ENCODE measurements around the gene SLC8A2. TPM values are rescaled to one million over a fixed set of nuclear protein-coding genes. Genes with fewer than 3 reads are reported as not detected.

The SLC8A2 gene
- total and polyA plus RNA-seq, 2 of the 4 experiments (the other 2 are of a cell fraction), result 0.05 TPM; not detected in 1

DNA sequence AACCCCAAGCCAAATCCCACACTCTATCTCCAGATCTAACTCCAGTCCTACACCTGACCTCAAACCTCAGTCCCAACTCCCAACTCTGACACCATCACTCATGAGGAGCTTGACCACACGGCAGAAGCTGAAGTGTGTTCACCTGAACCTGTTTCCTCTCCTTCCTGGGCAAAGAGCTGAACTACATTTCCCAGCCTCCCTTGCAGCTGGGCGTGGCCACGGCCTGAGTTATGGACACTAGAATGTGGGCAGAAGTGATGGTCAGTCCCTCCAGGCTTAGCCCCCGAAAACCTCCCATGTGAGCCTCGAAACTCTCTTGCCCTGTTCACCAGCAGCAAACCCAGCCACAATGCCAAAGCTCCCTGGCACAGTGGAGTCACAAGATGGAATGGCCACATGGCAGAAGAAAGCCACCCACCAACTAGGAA, 32.9 kb downstream of the SLC8A2 start:
- no peaks in the 10 kb centered on the region; the same call in 1 of the 2 replicates for H3K9me1 ChIP-seq (ENCODE audit: insufficient read depth, low read length)
- H3K27me3 ChIP-seq (ENCODE audit: control insufficient read depth, insufficient read depth, low read length), result peaks cover 31% of the 10 kb centered on the region
- H3K56ac ChIP-seq (ENCODE audit: extremely low read depth, insufficient read depth, low read length), result no peak overlapping the region
- ChIA-PET CTCF (interaction anchor here (1.0 kb wide), 1 partner anchor 45 kb away, joined by 4 read pairs; the partner anchor contains the start of gene KPTN), POLR2A (ENCODE audit: unreplicated experiment) (no interaction called here)
- in situ Hi-C loops (cut with MboI; ENCODE audit: low sequenced_read_pairs), result loop anchor here (5.0 to 10.0 kb wide), 2 partner anchors 268 to 346 kb away; no protein-coding TSS in a partner anchor
- H3K4me3 ChIP-seq (ENCODE audit: insufficient read depth, low read depth, low read length), result no peak overlapping the region
- ATAC-seq (ENCODE audit: low read depth), result no peak
- no peak for TF ChIP-seq RAD21 (IDR thresholded peaks at IDR 0.05; ENCODE audit: low read length)
- no peak for TF ChIP-seq RFX5 (IDR thresholded peaks at IDR 0.05; ENCODE audit: low read depth, low read length)
- TF ChIP-seq CHD1 (IDR thresholded peaks at IDR 0.05; ENCODE audit: low read depth, low read length), result no peak
- TF ChIP-seq SMC3 (IDR thresholded peaks at IDR 0.05; ENCODE audit: low read depth, low read length), result no peak
- no peak for TF ChIP-seq NFE2L2 (IDR thresholded peaks at IDR 0.05; ENCODE audit: low read depth, low read length)
- TF ChIP-seq, protein P1, sequence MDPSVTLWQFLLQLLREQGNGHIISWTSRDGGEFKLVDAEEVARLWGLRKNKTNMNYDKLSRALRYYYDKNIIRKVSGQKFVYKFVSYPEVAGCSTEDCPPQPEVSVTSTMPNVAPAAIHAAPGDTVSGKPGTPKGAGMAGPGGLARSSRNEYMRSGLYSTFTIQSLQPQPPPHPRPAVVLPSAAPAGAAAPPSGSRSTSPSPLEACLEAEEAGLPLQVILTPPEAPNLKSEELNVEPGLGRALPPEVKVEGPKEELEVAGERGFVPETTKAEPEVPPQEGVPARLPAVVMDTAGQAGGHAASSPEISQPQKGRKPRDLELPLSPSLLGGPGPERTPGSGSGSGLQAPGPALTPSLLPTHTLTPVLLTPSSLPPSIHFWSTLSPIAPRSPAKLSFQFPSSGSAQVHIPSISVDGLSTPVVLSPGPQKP (IDR thresholded peaks at IDR 0.05; ENCODE audit: borderline replicate concordance, low read depth, low read length), result no peak
- TF ChIP-seq RCOR1 (IDR thresholded peaks at IDR 0.05; ENCODE audit: insufficient replicate concordance, low read length), result no peak
- TF ChIP-seq, protein P2, sequence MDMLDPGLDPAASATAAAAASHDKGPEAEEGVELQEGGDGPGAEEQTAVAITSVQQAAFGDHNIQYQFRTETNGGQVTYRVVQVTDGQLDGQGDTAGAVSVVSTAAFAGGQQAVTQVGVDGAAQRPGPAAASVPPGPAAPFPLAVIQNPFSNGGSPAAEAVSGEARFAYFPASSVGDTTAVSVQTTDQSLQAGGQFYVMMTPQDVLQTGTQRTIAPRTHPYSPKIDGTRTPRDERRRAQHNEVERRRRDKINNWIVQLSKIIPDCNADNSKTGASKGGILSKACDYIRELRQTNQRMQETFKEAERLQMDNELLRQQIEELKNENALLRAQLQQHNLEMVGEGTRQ (IDR thresholded peaks at IDR 0.05; ENCODE audit: low read depth, low read length), result no peak
- WGBS, 2 experiments (ENCODE audit: extremely low coverage in 2 of 2, insufficient read length in 1 of 2), result 33% methylated on average over 1 of the region's 5 CpGs; no CpG with 5 or more reads in 1 of the 2 experiments
- no peak overlapping the region for H2AFZ ChIP-seq (replicated peaks; ENCODE audit: low read length, poor library complexity)
- no peak overlapping the region for H2BK15ac ChIP-seq (ENCODE audit: low read depth, low read length)
- no peak overlapping the region for H3K9ac ChIP-seq (ENCODE audit: low read depth, low read length)
- H4K5ac ChIP-seq (ENCODE audit: low read depth, low read length), result no peak overlapping the region
- no peak overlapping the region for H4K8ac ChIP-seq (ENCODE audit: low read depth in 2 of 2, low read length in 2 of 2)
- H3K9me3 ChIP-seq (ENCODE audit: control insufficient read depth, insufficient read depth, low read length), result no peaks in the 10 kb centered on the region
- peaks cover 4% of the 10 kb centered on the region; the same call in 1 of the 2 replicates for H4K20me1 ChIP-seq (ENCODE audit: insufficient read depth, low read length)
- no TSS peak for BruUV-seq (replicated peaks)
- no peak overlapping the region for H2BK120ac ChIP-seq (ENCODE audit: low read depth, low read length)
- H4K91ac ChIP-seq (ENCODE audit: insufficient read depth, low read depth, low read length), result no peak overlapping the region
- no peak overlapping the region for H3K18ac ChIP-seq (ENCODE audit: low read depth, low read length)
- no peaks in the 10 kb centered on the region for H3K36me3 ChIP-seq (ENCODE audit: control insufficient read depth, insufficient read depth, low read length)
- H3K4me2 ChIP-seq (ENCODE audit: low read depth, low read length), result no peak overlapping the region
- no peak overlapping the region for H2BK20ac ChIP-seq (ENCODE audit: low read depth, low read length)
- no peak overlapping the region for H3K4ac ChIP-seq (ENCODE audit: low read depth, low read length)
- no peak for DNase-seq
- intact Hi-C loops (cut with micrococcal nuclease), result loop anchor here (5.0 kb wide), 2 partner anchors 43 to 173 kb away; partner anchors contain the start of gene KPTN
- H3K14ac ChIP-seq (replicated peaks; ENCODE audit: low read depth, low read length), result no peak overlapping the region
- H3K4me1 ChIP-seq (ENCODE audit: control insufficient read depth, insufficient read depth, low read length), result no peaks in the 10 kb centered on the region
- H2AK9ac ChIP-seq (replicated peaks; ENCODE audit: low read depth, low read length, poor library complexity), result no peak overlapping the region
- no peak overlapping the region for H3K27ac ChIP-seq (ENCODE audit: insufficient read depth, low read length)
- H2AK5ac ChIP-seq (ENCODE audit: low read depth, low read length), result no peak overlapping the region
- H3K23ac ChIP-seq (ENCODE audit: low read depth, low read length), result no peak overlapping the region
- dilution Hi-C loops (cut with HindIII; ENCODE audit: low sequenced_read_pairs, unreplicated experiment), result no loop called here
- no peak overlapping the region for H2BK5ac ChIP-seq (ENCODE audit: low read depth, low read length, poor library complexity, severe bottlenecking)
- H3K79me1 ChIP-seq (ENCODE audit: low read depth in 1 of 2, low read length in 2 of 2), result no peaks in the 10 kb centered on the region

Data from IMR-90 (cell line).